GM04503 (cell line): ENCODE results near the gene DPYSL4.

Source experiments
- DNase-seq: peaks from one replicate; pipeline ENCODE4 v3.0.0-alpha.2; 2012; ENCODE audit warnings: low read depth

Gene DPYSL4

GRCh38 chr10:132243141-132243540 is 56.4 kb downstream of the DPYSL4 start:
- no peak for DNase-seq

GRCh38 chr10:132243626-132244025 is 56.9 kb downstream of the DPYSL4 start:
- DNase-seq: no peak

GRCh38 chr10:132245056-132245455 is 58.3 kb downstream of the DPYSL4 start:
- DNase-seq: no peak

- no peak for DNase-seq
These were observed 59.5 kb downstream of the DPYSL4 start for GRCh38 chr10:132246296-132246695.

GRCh38 chr10:132247943-132248342 is 61.2 kb downstream of the DPYSL4 start:
- no peak for DNase-seq

- DNase-seq: no peak
These were observed 61.9 kb downstream of the DPYSL4 start for GRCh38 chr10:132248455-132249225.

- DNase-seq: no peak
These were observed 62.5 kb downstream of the DPYSL4 start for GRCh38 chr10:132249226-132249724.

GRCh38 chr10:132249824-132250375 is 63.2 kb downstream of the DPYSL4 start:
- no peak for DNase-seq

- no peak for DNase-seq
These were observed 64.0 kb downstream of the DPYSL4 start for GRCh38 chr10:132250481-132251475.

- no peak for DNase-seq
These were observed 65.2 kb downstream of the DPYSL4 start for GRCh38 chr10:132251928-132252327.

GRCh38 chr10:132252412-132252811 is 65.7 kb downstream of the DPYSL4 start:
- no peak for DNase-seq

- no peak for DNase-seq
These were observed 66.4 kb downstream of the DPYSL4 start for GRCh38 chr10:132253092-132253687.

GRCh38 chr10:132254841-132255240 is 68.1 kb downstream of the DPYSL4 start:
- DNase-seq: no peak
